Right atrium auricular region (tissue), 2 donors: ENCODE data around the gene RASGRF1. TPM values are rescaled to one million over a fixed set of nuclear protein-coding genes. Genes with fewer than 3 reads are reported as not detected.

Experiments
- DNase-seq: peaks from one replicate; pipeline ENCODE4 v3.0.0-alpha.2; 2019; ENCODE audit warnings: low spot score
- H3K27ac ChIP-seq, 2 donors: fragments of 200-600 bp; sonication (generic); 1 replicate in 1 of 2; 2 replicates in 1 of 2; pipeline ENCODE4 v1.5.1; 2016 to 2019
- H3K27me3 ChIP-seq, 2 donors: fragments of 200-600 bp; sonication (generic); one replicate each; pipeline versions ENCODE4 v1.5.1 to v1.6.0; 2017 to 2019
- H3K36me3 ChIP-seq: fragments of 200-600 bp; sonication (generic); one replicate; pipeline ENCODE4 v1.5.1; 2016
- H3K4me1 ChIP-seq, 2 donors: fragments of 200-600 bp; sonication (generic); one replicate each; pipeline versions ENCODE4 v1.5.1 to v1.6.0; 2017 to 2019
- H3K4me3 ChIP-seq, 2 donors: fragments of 200-600 bp; sonication (generic); 1 replicate in 1 of 2; 2 replicates in 1 of 2; pipeline ENCODE4 v1.5.1; 2017 to 2019; ENCODE audit warnings: mild to moderate bottlenecking in 1 of 2, moderate library complexity in 1 of 2
- H3K9me3 ChIP-seq, 2 donors: fragments of 200-600 bp; sonication (generic); one replicate each; pipeline ENCODE4 v1.5.1; 2019
- CTCF ChIP-seq, 2 donors: fragments of 200-600 bp; sonication (generic); IDR thresholded peaks; one replicate each; pipeline ENCODE4 v1.5.1; 2019; ENCODE audit warnings: antibody characterized with exemption in 2 of 2
- total RNA-seq, 2 donors: library from RNA; depleted of rRNA; stranded (reverse); fragments of >200 nt; gene quantifications; one replicate each; pipeline ENCODE4 v1.1.0, GENCODE V29; 2016

RASGRF1 gene
- total RNA-seq, 2 donors from 2014 or later: 1.0 TPM; not detected in 1

GRCh38 chr15:79049416-79049815 is 41.2 kb downstream of the RASGRF1 start:
- Histone ChIP-seq H3K4me1 (no peaks in the 10 kb centered on the region), H3K27ac (no peak overlapping the region)

GRCh38 chr15:79047676-79048439 is 42.7 kb downstream of the RASGRF1 start:
- Histone ChIP-seq H3K36me3 (no peaks in the 10 kb centered on the region), H3K4me1 (no peaks in the 10 kb centered on the region), H3K9me3 (peaks cover 0 to 8% of the 10 kb centered on the region in 2 donors), H3K4me3 (no peak overlapping the region), H3K27me3 (no peaks in the 10 kb centered on the region), H3K27ac (no peak overlapping the region)
- DNase-seq: no peak
- no peak for TF ChIP-seq CTCF (IDR thresholded peaks at IDR 0.05)

More at GRCh38 chr15:79049416-79049815, 41.2 kb downstream of the RASGRF1 start:
- no peak for DNase-seq
- H3K9me3 ChIP-seq: no peaks in the 10 kb centered on the region
- H3K36me3 ChIP-seq: no peaks in the 10 kb centered on the region
- no peak for TF ChIP-seq CTCF (IDR thresholded peaks at IDR 0.05)
- H3K27me3 ChIP-seq: no peaks in the 10 kb centered on the region
- no peak overlapping the region for H3K4me3 ChIP-seq

- no peak for TF ChIP-seq CTCF (IDR thresholded peaks at IDR 0.05)
- no peaks in the 10 kb centered on the region for H3K27me3 ChIP-seq
These were observed 43.7 kb downstream of the RASGRF1 start for GRCh38 chr15:79046691-79047404.

GRCh38 chr15:79045041-79045440 is 45.5 kb downstream of the RASGRF1 start:
- TF ChIP-seq CTCF (IDR thresholded peaks at IDR 0.05): no peak
- Histone ChIP-seq H3K4me1 (no peaks in the 10 kb centered on the region), H3K27me3 (no peaks in the 10 kb centered on the region), H3K27ac (no peak overlapping the region), H3K36me3 (no peaks in the 10 kb centered on the region), H3K4me3 (no peak overlapping the region), H3K9me3 (peaks cover 0 to 13% of the 10 kb centered on the region in 2 donors)
- no peak for DNase-seq

More at GRCh38 chr15:79046691-79047404, 43.7 kb downstream of the RASGRF1 start:
- H3K36me3 ChIP-seq: no peaks in the 10 kb centered on the region
- H3K4me1 ChIP-seq: no peaks in the 10 kb centered on the region
- no peak overlapping the region for H3K27ac ChIP-seq
- H3K4me3 ChIP-seq: no peak overlapping the region
- no peak for DNase-seq
- H3K9me3 ChIP-seq: peaks cover 0 to 13% of the 10 kb centered on the region in 2 donors

GRCh38 chr15:79042213-79042928 is 48.2 kb downstream of the RASGRF1 start:
- TF ChIP-seq CTCF (IDR thresholded peaks at IDR 0.05): no peak

More at GRCh38 chr15:79042213-79042928, 48.2 kb downstream of the RASGRF1 start:
- Histone ChIP-seq H3K4me1 (no peaks in the 10 kb centered on the region), H3K27me3 (no peaks in the 10 kb centered on the region), H3K9me3 (peaks cover 0 to 13% of the 10 kb centered on the region in 2 donors), H3K4me3 (no peak overlapping the region), H3K36me3 (no peaks in the 10 kb centered on the region), H3K27ac (no peak overlapping the region)
- DNase-seq: no peak
